Gastrocnemius medialis (tissue), 4 donors: ENCODE data around the gene VIPR2. TPM values are rescaled to one million over a fixed set of nuclear protein-coding genes. Genes with fewer than 3 reads are reported as not detected.

Source experiments
- ATAC-seq, 2 donors: fragments of 150-250 bp; one replicate each; pipeline ENCODE4 v1.9.1; 2016
- DNase-seq, 2 donors: peaks; one replicate each; pipeline ENCODE4 v3.0.0-alpha.2; 2019
- H3K27ac ChIP-seq, 4 donors: fragments of 200-600 bp; sonication (generic); 1 replicate in 1 of 4; 2 replicates in 3 of 4; pipeline ENCODE4 v1.5.1; 2016 to 2018; ENCODE audit warnings: mild to moderate bottlenecking in 2 of 4, moderate library complexity in 1 of 4
- H3K27me3 ChIP-seq, 3 donors: fragments of 200-600 bp; sonication (generic) in 2 of 3; 1 replicate in 1 of 3; 2 replicates in 2 of 3; pipeline versions ENCODE4 v1.5.1 to v1.6.0; 2016 to 2019; ENCODE audit warnings: mild to moderate bottlenecking in 1 of 3, moderate library complexity in 1 of 3
- H3K36me3 ChIP-seq, 2 donors: fragments of 200-600 bp; sonication (generic) in 1 of 2; one replicate each; pipeline ENCODE4 v1.5.1; 2017 to 2018
- H3K4me1 ChIP-seq, 2 donors: fragments of 200-600 bp; sonication (generic) in 1 of 2; one replicate each; pipeline ENCODE4 v1.5.1; 2016 to 2017; ENCODE audit warnings: mild to moderate bottlenecking in 2 of 2
- H3K4me3 ChIP-seq, 4 donors: fragments of 200-600 bp; sonication (generic) in 3 of 4; 1 replicate in 1 of 4; 2 replicates in 3 of 4; pipeline ENCODE4 v1.5.1; 2016 to 2019; ENCODE audit warnings: mild to moderate bottlenecking in 2 of 4
- H3K9me3 ChIP-seq, 3 donors: fragments of 200-600 bp; sonication (generic) in 2 of 3; 1 replicate in 1 of 3; 2 replicates in 2 of 3; pipeline ENCODE4 v1.5.1; 2016 to 2019
- CTCF ChIP-seq, 5 experiments: fragments of 450-650 bp in 3 of 5; fragments of 200-600 bp in 2 of 5; sonication (generic) in 2 of 5; IDR thresholded peaks in 4 of 5; conservative IDR thresholded peaks in 1 of 5; 1 replicate in 4 of 5; 2 replicates in 1 of 5; pipeline ENCODE4 v1.5.1; 2016 to 2019; ENCODE audit warnings: antibody characterized with exemption in 5 of 5, mild to moderate bottlenecking in 3 of 5, moderate library complexity in 3 of 5
- POLR2A ChIP-seq, 2 donors: fragments of 450-650 bp; IDR thresholded peaks; one replicate each; pipeline ENCODE4 v1.6.1; 2017; ENCODE audit warnings: antibody characterized with exemption in 2 of 2, mild to moderate bottlenecking in 2 of 2, moderate library complexity in 2 of 2
- in situ Hi-C, 4 donors: fragments of 200-750 bp; cut with MboI; loops; one replicate each; pipeline versions ENCODE4 v1.15.0 to v1.8.0; 2017; ENCODE audit warnings: low sequenced_read_pairs in 4 of 4
- intact Hi-C: fragments of 100-400 bp; cut with DNase I; formaldehyde crosslinking; loops from one replicate; pipeline ENCODE4 v1.15.1; 2023; ENCODE audit warnings: low total_unique reads
- total RNA-seq, 4 donors: library from RNA; depleted of rRNA; stranded (reverse); fragments of >200 nt; gene quantifications; one replicate each; pipeline versions ENCODE4 v1.1.0 to v1.2.3, GENCODE V29; 2016

VIPR2 gene
- total RNA-seq, 4 donors from 2014 or later, result 0.39 to 2.2 (median 0.80) TPM

- Histone ChIP-seq H3K9me3 (no peaks in the 10 kb centered on the region), H3K4me3 (no peak overlapping the region), H3K27me3 (peaks cover 0 to 10% (median 3%) of the 10 kb centered on the region in 3 donors), H3K36me3 (no peaks in the 10 kb centered on the region), H3K4me1 (peaks cover 4 to 12% of the 10 kb centered on the region in 2 donors), H3K27ac (no peak overlapping the region)
- TF ChIP-seq POLR2A (IDR thresholded peaks at IDR 0.05) (no peak), CTCF (IDR thresholded peaks at IDR 0.05 in 4 of 5, conservative IDR thresholded peaks at IDR 0.05 in 1 of 5) (no peak)
- intact Hi-C loops (no loop called here), in situ Hi-C loops (no loop called here)
- no peak for ATAC-seq
- no peak for DNase-seq
Observed at GRCh38 chr7:159139202-159139601, 5.5 kb downstream of the VIPR2 start.

- Histone ChIP-seq H3K27me3 (peaks cover 0 to 3% (median 0%) of the 10 kb centered on the region in 3 donors), H3K4me3 (no peak overlapping the region), H3K27ac (no peak overlapping the region), H3K4me1 (peaks cover 10 to 16% of the 10 kb centered on the region in 2 donors), H3K36me3 (no peaks in the 10 kb centered on the region), H3K9me3 (no peaks in the 10 kb centered on the region)
- TF ChIP-seq POLR2A (IDR thresholded peaks at IDR 0.05) (no peak), CTCF (IDR thresholded peaks at IDR 0.05 in 4 of 5, conservative IDR thresholded peaks at IDR 0.05 in 1 of 5) (no peak)
- no peak for DNase-seq
- intact Hi-C loops, result no loop called here
- in situ Hi-C loops, result no loop called here
- ATAC-seq, result no peak
Observed at GRCh38 chr7:159138508-159138907, 6.2 kb downstream of the VIPR2 start.

- intact Hi-C loops (no loop called here), in situ Hi-C loops (no loop called here)
- Histone ChIP-seq H3K4me1 (peaks cover 12 to 17% of the 10 kb centered on the region in 2 donors), H3K27ac (no peak overlapping the region), H3K9me3 (no peaks in the 10 kb centered on the region), H3K4me3 (no peak overlapping the region), H3K27me3 (no peaks in the 10 kb centered on the region), H3K36me3 (no peaks in the 10 kb centered on the region)
- DNase-seq, result no peak
- TF ChIP-seq CTCF (IDR thresholded peaks at IDR 0.05 in 4 of 5, conservative IDR thresholded peaks at IDR 0.05 in 1 of 5), result no peak
- no peak for TF ChIP-seq POLR2A (IDR thresholded peaks at IDR 0.05)
- ATAC-seq, result no peak
Observed at GRCh38 chr7:159137906-159138305, 6.8 kb downstream of the VIPR2 start.

- TF ChIP-seq CTCF (IDR thresholded peaks at IDR 0.05 in 4 of 5, conservative IDR thresholded peaks at IDR 0.05 in 1 of 5) (no peak), POLR2A (IDR thresholded peaks at IDR 0.05) (no peak)
- ATAC-seq (no peak), DNase-seq (no peak)
- intact Hi-C loops, result no loop called here
- Histone ChIP-seq H3K9me3 (no peaks in the 10 kb centered on the region), H3K36me3 (no peaks in the 10 kb centered on the region), H3K4me3 (no peak overlapping the region), H3K4me1 (peaks cover 11 to 15% of the 10 kb centered on the region in 2 donors), H3K27me3 (no peaks in the 10 kb centered on the region), H3K27ac (no peak overlapping the region)
- in situ Hi-C loops, result no loop called here
Observed at GRCh38 chr7:159136846-159137245, 7.8 kb downstream of the VIPR2 start.

- H3K9me3 ChIP-seq, result no peaks in the 10 kb centered on the region
- ATAC-seq, result no peak
Observed at GRCh38 chr7:159136442-159136841, 8.2 kb downstream of the VIPR2 start.

More at GRCh38 chr7:159136442-159136841, 8.2 kb downstream of the VIPR2 start:
- intact Hi-C loops, result no loop called here
- H3K4me1 ChIP-seq, result peaks cover 8 to 10% of the 10 kb centered on the region in 2 donors
- in situ Hi-C loops, result no loop called here
- TF ChIP-seq POLR2A (IDR thresholded peaks at IDR 0.05) (no peak), CTCF (IDR thresholded peaks at IDR 0.05 in 4 of 5, conservative IDR thresholded peaks at IDR 0.05 in 1 of 5) (no peak)
- no peak overlapping the region for H3K27ac ChIP-seq
- H3K36me3 ChIP-seq, result no peaks in the 10 kb centered on the region
- H3K4me3 ChIP-seq, result no peak overlapping the region
- no peaks in the 10 kb centered on the region for H3K27me3 ChIP-seq
- DNase-seq, result no peak
